Ovary (tissue), 3 donors: ENCODE measurements around the gene PP2D1.

Experiments used
- EP300 ChIP-seq: sonication (generic); formaldehyde crosslinking; IDR thresholded peaks from one replicate; pipeline ENCODE4 v1.6.1; 2017; ENCODE audit warnings: antibody characterized with exemption
- POLR2A ChIP-seq: fragments of 450-650 bp; IDR thresholded peaks from one replicate; pipeline ENCODE4 v1.6.1; 2017; ENCODE audit warnings: antibody characterized with exemption, mild to moderate bottlenecking, moderate library complexity
- TF ChIP-seq, protein P1 (sequence below), 3 donors: fragments of 450-650 bp in 2 of 3; fragments of 200-600 bp in 1 of 3; IDR thresholded peaks; one replicate each; pipeline versions ENCODE4 v1.5.1 to v1.8.0; 2016 to 2022; ENCODE audit warnings: antibody characterized with exemption in 3 of 3, mild to moderate bottlenecking in 1 of 3
- donor health status: DM: no; HTN: no; CAD: no.

DNA sequence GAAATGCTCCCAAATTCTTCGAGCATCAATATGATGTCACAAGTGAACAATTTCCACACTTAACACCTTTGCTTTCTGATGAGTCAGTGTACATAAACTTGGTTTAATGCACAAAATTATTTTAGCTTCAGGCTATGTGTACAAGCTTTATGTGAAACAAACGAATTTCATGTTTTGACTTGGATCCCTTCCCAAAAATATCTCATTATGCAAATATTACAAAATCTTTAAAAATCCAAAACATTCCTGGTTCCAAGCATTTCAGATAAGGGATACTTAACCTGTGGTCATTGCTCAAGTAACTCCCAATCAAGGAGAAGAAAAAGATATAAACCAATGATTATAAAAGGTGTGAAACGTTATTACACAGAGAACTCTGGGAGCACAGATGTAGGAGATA, 40.0 kb downstream of the PP2D1 start:
- TF ChIP-seq, protein P1, sequence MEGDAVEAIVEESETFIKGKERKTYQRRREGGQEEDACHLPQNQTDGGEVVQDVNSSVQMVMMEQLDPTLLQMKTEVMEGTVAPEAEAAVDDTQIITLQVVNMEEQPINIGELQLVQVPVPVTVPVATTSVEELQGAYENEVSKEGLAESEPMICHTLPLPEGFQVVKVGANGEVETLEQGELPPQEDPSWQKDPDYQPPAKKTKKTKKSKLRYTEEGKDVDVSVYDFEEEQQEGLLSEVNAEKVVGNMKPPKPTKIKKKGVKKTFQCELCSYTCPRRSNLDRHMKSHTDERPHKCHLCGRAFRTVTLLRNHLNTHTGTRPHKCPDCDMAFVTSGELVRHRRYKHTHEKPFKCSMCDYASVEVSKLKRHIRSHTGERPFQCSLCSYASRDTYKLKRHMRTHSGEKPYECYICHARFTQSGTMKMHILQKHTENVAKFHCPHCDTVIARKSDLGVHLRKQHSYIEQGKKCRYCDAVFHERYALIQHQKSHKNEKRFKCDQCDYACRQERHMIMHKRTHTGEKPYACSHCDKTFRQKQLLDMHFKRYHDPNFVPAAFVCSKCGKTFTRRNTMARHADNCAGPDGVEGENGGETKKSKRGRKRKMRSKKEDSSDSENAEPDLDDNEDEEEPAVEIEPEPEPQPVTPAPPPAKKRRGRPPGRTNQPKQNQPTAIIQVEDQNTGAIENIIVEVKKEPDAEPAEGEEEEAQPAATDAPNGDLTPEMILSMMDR (IDR thresholded peaks at IDR 0.05): no peak
- no peak for TF ChIP-seq POLR2A
- TF ChIP-seq EP300: no peak
